CD4-positive, alpha-beta T cell (primary cell): ENCODE data around the gene GTF2IRD1. TPM values are rescaled to one million over a fixed set of nuclear protein-coding genes. Genes with fewer than 3 reads are reported as not detected.

Experiments
- ATAC-seq: fragments of 200-7000 bp; cut with Tn5 transposase; one replicate; pipeline ENCODE4 v1.10.0; 2022; ENCODE audit warnings: mild to moderate bottlenecking; ENCODE audit not compliant: poor library complexity
- CTCF ChIA-PET: fragments of 350-600 bp; sonication (Branson Sonifier 250); formaldehyde crosslinking; loops from one replicate; lab custom pipeline; 2021; ENCODE audit warnings: antibody characterized with exemption, inconsistent platforms; lab: Charles Lee
- POLR2A ChIA-PET: fragments of 350-600 bp; sonication (Branson Sonifier 250); formaldehyde crosslinking; loops from one replicate; lab custom pipeline; 2021; ENCODE audit warnings: antibody characterized with exemption, inconsistent platforms; lab: Charles Lee
- DNase-seq, 14 experiments: peaks; one replicate each; pipeline ENCODE4 v3.0.0-alpha.2; 2013 to 2020; ENCODE audit warnings: mixed read lengths in 2 of 14
- H3K27ac ChIP-seq, 2 donors: one replicate each; pipeline versions ENCODE4 v1.5.1 to v1.7.0; 2013; ENCODE audit warnings: low read length in 2 of 2, low read depth in 1 of 2, mild to moderate bottlenecking in 1 of 2
- H3K27me3 ChIP-seq, 2 experiments: 1 replicate in 1 of 2; 2 replicates in 1 of 2; pipeline versions ENCODE4 v1.6.1 to v1.7.0; 2013; ENCODE audit warnings: low read length in 2 of 2, control low read depth in 1 of 2, mild to moderate bottlenecking in 1 of 2, moderate library complexity in 1 of 2; ENCODE audit not compliant: insufficient read depth in 2 of 2, control insufficient read depth in 1 of 2
- H3K36me3 ChIP-seq: one replicate; pipeline ENCODE4 v1.6.1; 2013; ENCODE audit warnings: low read length, control low read depth; ENCODE audit not compliant: insufficient read depth
- H3K4me1 ChIP-seq: one replicate; pipeline ENCODE4 v1.6.1; 2013; ENCODE audit warnings: low read length, control low read depth; ENCODE audit not compliant: insufficient read depth
- H3K4me3 ChIP-seq: one replicate; pipeline ENCODE4 v1.5.1; 2013; ENCODE audit warnings: mild to moderate bottlenecking, low read length, moderate library complexity
- H3K9me3 ChIP-seq, 2 experiments: 1 replicate in 1 of 2; 2 replicates in 1 of 2; pipeline versions ENCODE4 v1.6.1 to v1.7.0; 2013; ENCODE audit warnings: low read length in 2 of 2, mild to moderate bottlenecking in 2 of 2, control low read depth in 1 of 2, moderate library complexity in 1 of 2; ENCODE audit not compliant: control insufficient read depth in 1 of 2, insufficient read depth in 1 of 2
- H3K27ac Mint-ChIP-seq: one replicate; pipeline ENCODE4 v1.8.0; 2020; ENCODE audit warnings: mixed read lengths
- H3K27me3 Mint-ChIP-seq: one replicate; pipeline ENCODE4 v1.8.0; 2021; ENCODE audit warnings: mixed read lengths
- H3K36me3 Mint-ChIP-seq: one replicate; pipeline ENCODE4 v1.8.0; 2021; ENCODE audit warnings: low read depth, mixed read lengths
- H3K4me1 Mint-ChIP-seq: one replicate; pipeline ENCODE4 v1.8.0; 2021; ENCODE audit warnings: low read depth, mixed read lengths
- H3K4me3 Mint-ChIP-seq: one replicate; pipeline ENCODE4 v1.8.0; 2020; ENCODE audit warnings: mild to moderate bottlenecking, mixed read lengths
- H3K9me3 Mint-ChIP-seq: one replicate; pipeline ENCODE4 v1.8.0; 2020; ENCODE audit warnings: mixed read lengths
- CTCF ChIP-seq: fragments of 200-600 bp; IDR thresholded peaks from one replicate; pipeline ENCODE4 v1.8.0; 2022; ENCODE audit warnings: antibody characterized with exemption, mild to moderate bottlenecking
- intact Hi-C, 2 experiments: fragments of 100-400 bp; cut with DNase I in 1 of 2; cut with micrococcal nuclease in 1 of 2; formaldehyde crosslinking; loops; one replicate each; pipeline versions ENCODE4 v1.15.1 to v1.9.0; 2023 to 2025; cut with DNase I, micrococcal nuclease
- total RNA-seq, 174 experiments: library from RNA in 2 of 174; stranded (reverse) in 2 of 174; gene quantifications; one replicate each; pipeline ENCODE4 v1.2.3 and lab custom pipeline; 2021 to 2026

The GTF2IRD1 gene
- total RNA-seq, 2 experiments from 2014 or later, result 0.74 to 1.2 TPM

GRCh38 chr7:74516214-74516613 lies 62.5 kb downstream of the GTF2IRD1 start:
- Mint-ChIP-seq H3K27me3 (no peaks in the 10 kb centered on the region), H3K4me1 (no peaks in the 10 kb centered on the region), H3K4me3 (no peak overlapping the region), H3K9me3 (no peaks in the 10 kb centered on the region), H3K36me3 (peaks cover 4% of the 10 kb centered on the region), H3K27ac (no peak overlapping the region)
- ATAC-seq, result no peak
- ChIA-PET CTCF (no interaction called here), POLR2A (no interaction called here)
- Histone ChIP-seq H3K27me3 (no peaks in the 10 kb centered on the region), H3K4me1 (no peaks in the 10 kb centered on the region), H3K27ac (no peak overlapping the region), H3K36me3 (no peaks in the 10 kb centered on the region), H3K9me3 (peaks cover 7 to 20% of the 10 kb centered on the region in 2 experiments), H3K4me3 (no peak overlapping the region)
- DNase-seq, result no peak
- no peak for TF ChIP-seq CTCF
- intact Hi-C loops, result no loop called here

- Mint-ChIP-seq H3K27me3 (no peaks in the 10 kb centered on the region), H3K27ac (no peak overlapping the region), H3K4me1 (no peaks in the 10 kb centered on the region), H3K4me3 (no peak overlapping the region), H3K9me3 (no peaks in the 10 kb centered on the region), H3K36me3 (peaks cover 4% of the 10 kb centered on the region)
- DNase-seq, result no peak
- TF ChIP-seq CTCF, result no peak
- H3K4me1 ChIP-seq, result no peaks in the 10 kb centered on the region
- POLR2A ChIA-PET, result no interaction called here
- intact Hi-C loops, result no loop called here
- H3K27me3 ChIP-seq, result no peaks in the 10 kb centered on the region
- CTCF ChIA-PET, result no interaction called here
- peaks cover 7 to 28% of the 10 kb centered on the region in 2 experiments for H3K9me3 ChIP-seq
- no peak for ATAC-seq
- H3K4me3 ChIP-seq, result no peak overlapping the region
- no peak overlapping the region for H3K27ac ChIP-seq
- no peaks in the 10 kb centered on the region for H3K36me3 ChIP-seq
Measured at GRCh38 chr7:74518041-74518440, 64.3 kb downstream of the GTF2IRD1 start.

- Mint-ChIP-seq H3K27me3 (no peaks in the 10 kb centered on the region), H3K9me3 (no peaks in the 10 kb centered on the region), H3K36me3 (peaks cover 4% of the 10 kb centered on the region), H3K4me1 (no peaks in the 10 kb centered on the region), H3K4me3 (no peak overlapping the region), H3K27ac (no peak overlapping the region)
- no peaks in the 10 kb centered on the region for H3K27me3 ChIP-seq
- peaks cover 7 to 28% of the 10 kb centered on the region in 2 experiments for H3K9me3 ChIP-seq
- no peak for DNase-seq
- intact Hi-C loops, result no loop called here
- no peak for ATAC-seq
- TF ChIP-seq CTCF, result no peak
- ChIA-PET CTCF (no interaction called here), POLR2A (no interaction called here)
- H3K36me3 ChIP-seq, result no peaks in the 10 kb centered on the region
- no peaks in the 10 kb centered on the region for H3K4me1 ChIP-seq
- no peak overlapping the region for H3K27ac ChIP-seq
- H3K4me3 ChIP-seq, result no peak overlapping the region
Measured at GRCh38 chr7:74518654-74519053, 64.9 kb downstream of the GTF2IRD1 start.
